RWPE1 (cell line): ENCODE data around the gene STOML1.

Experiments
- CTCF ChIA-PET: fragments of 350-600 bp; sonication (Branson Sonifier 250); formaldehyde crosslinking; extraction: SDS; loops from one replicate; lab custom pipeline; 2021; lab: Yijun Ruan, JAX
- POLR2A ChIA-PET: fragments of 400-600 bp; formaldehyde crosslinking; extraction: SDS; loops from one replicate; lab custom pipeline; 2020; ENCODE audit warnings: antibody characterized with exemption; ENCODE audit not compliant: low non-redundant PET; lab: Yijun Ruan, JAX
- DNase-seq: peaks from one replicate; pipeline ENCODE4 v3.0.0; 2012; ENCODE audit warnings: low spot score
- H3K27ac ChIP-seq: fragments of 450-650 bp; 2 replicates; pipeline ENCODE4 v1.5.1; 2017
- TF ChIP-seq, protein P1 (sequence below): fragments of 450-650 bp; conservative IDR thresholded peaks from 2 replicates; pipeline ENCODE4 v1.5.1; 2017; ENCODE audit warnings: low read depth, mild to moderate bottlenecking

STOML1 gene

GRCh38 chr15:73937296-73937695 is 54.8 kb downstream of the STOML1 start:
- TF ChIP-seq, protein P1, sequence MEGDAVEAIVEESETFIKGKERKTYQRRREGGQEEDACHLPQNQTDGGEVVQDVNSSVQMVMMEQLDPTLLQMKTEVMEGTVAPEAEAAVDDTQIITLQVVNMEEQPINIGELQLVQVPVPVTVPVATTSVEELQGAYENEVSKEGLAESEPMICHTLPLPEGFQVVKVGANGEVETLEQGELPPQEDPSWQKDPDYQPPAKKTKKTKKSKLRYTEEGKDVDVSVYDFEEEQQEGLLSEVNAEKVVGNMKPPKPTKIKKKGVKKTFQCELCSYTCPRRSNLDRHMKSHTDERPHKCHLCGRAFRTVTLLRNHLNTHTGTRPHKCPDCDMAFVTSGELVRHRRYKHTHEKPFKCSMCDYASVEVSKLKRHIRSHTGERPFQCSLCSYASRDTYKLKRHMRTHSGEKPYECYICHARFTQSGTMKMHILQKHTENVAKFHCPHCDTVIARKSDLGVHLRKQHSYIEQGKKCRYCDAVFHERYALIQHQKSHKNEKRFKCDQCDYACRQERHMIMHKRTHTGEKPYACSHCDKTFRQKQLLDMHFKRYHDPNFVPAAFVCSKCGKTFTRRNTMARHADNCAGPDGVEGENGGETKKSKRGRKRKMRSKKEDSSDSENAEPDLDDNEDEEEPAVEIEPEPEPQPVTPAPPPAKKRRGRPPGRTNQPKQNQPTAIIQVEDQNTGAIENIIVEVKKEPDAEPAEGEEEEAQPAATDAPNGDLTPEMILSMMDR: no peak
- CTCF ChIA-PET: interaction anchor here (1.0 to 1.7 kb wide), 2 partner anchors 36 to 63 kb away, joined by 3 read pairs; no protein-coding TSS in a partner anchor
- POLR2A ChIA-PET: no interaction called here
- no peak for DNase-seq
- no peak overlapping the region for H3K27ac ChIP-seq

DNA sequence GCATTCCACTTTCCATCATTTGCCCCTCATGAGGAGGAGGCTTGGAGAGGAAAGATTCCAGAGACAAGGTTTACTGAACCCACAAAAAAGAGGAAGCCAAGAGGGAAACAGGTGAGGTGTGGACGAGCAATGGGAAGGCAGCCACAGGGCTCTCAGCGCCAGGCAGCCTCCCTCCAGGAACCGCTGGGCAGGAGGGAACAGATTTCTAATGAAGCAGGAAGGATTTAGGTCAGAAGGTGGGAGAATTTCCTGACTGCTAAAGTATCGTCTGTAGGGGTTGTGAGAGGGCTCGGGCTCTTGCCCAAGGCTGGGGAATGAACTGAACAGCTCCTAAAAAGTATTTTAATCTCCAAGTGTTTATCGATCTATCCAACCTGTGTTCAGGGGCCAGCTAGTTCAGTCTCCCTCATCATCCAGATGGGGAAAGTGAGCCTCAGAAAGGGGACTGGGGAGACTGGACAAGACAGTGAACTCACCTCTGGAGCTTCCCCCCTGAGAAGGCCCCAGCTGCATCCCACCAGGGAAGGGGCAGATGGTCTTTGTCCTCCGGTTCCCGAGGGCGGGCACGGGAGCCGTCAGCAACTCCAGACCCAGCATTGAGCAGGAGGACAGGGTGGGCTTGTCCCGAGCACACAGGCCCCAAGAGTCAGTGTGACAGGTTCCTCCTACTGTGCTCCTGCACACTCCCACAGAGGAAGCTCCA is 55.4 kb downstream of the STOML1 start:
- H3K27ac ChIP-seq: peak overlapping the region; percentile 53
- TF ChIP-seq, protein P1: no peak; the same call in 1 of the 2 replicates
- ChIA-PET CTCF (interaction anchor here (0.6 to 1.7 kb wide), 5 partner anchors 9 to 63 kb away, joined by 3 to 8 read pairs (median 3); no protein-coding TSS in a partner anchor), POLR2A (no interaction called here)
- no peak for DNase-seq

GRCh38 chr15:73936181-73936580 is 55.9 kb downstream of the STOML1 start:
- POLR2A ChIA-PET: interaction anchor here (0.6 kb wide), 2 partner anchors 9 to 918 kb away, joined by 3 to 7 read pairs; no protein-coding TSS in a partner anchor

GRCh38 chr15:73935547-73935946 is 56.5 kb downstream of the STOML1 start:
- TF ChIP-seq, protein P1: no peak
- CTCF ChIA-PET: interaction anchor here (0.5 to 1.7 kb wide), 3 partner anchors 8 to 265 kb away, joined by 3 to 8 read pairs (median 4); no protein-coding TSS in a partner anchor
- peak; percentile 47 for DNase-seq
- POLR2A ChIA-PET: interaction anchor here (0.6 kb wide), 2 partner anchors 8 to 919 kb away, joined by 3 to 7 read pairs; no protein-coding TSS in a partner anchor
- H3K27ac ChIP-seq: peak overlapping the region; percentile 53

More at GRCh38 chr15:73936181-73936580, 55.9 kb downstream of the STOML1 start:
- CTCF ChIA-PET: interaction anchor here (0.9 to 1.7 kb wide), 3 partner anchors 9 to 37 kb away, joined by 3 to 8 read pairs (median 3); no protein-coding TSS in a partner anchor
- H3K27ac ChIP-seq: peak overlapping the region; percentile 53
- peak; percentile 81 for DNase-seq
- TF ChIP-seq, protein P1: peak; percentile 38

DNA sequence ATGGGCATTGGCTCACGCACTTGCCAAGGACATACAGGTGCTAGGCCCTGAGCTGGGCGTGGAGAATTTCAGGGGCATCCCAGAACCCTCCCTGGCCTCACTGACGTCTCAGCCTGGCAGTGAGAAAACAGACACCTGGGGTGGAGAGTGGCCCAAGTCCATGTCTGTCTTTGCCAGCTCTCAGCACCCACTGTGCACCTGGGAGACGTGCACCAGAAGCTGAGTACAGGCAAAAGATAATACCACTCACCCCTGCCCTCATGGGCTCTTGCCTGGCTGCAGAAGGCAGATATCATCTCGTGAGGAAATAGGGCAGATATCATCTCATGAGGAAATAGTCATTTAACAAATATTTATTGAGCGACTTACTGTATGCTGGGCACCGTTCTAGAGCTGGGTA is 57.8 kb downstream of the STOML1 start:
- ChIA-PET POLR2A (no interaction called here), CTCF (interaction anchor here (0.5 to 0.7 kb wide), 2 partner anchors 112 to 297 kb away, joined by 3 read pairs; no protein-coding TSS in a partner anchor)
- TF ChIP-seq, protein P1: no peak
- H3K27ac ChIP-seq: no peak overlapping the region
- DNase-seq: no peak

GRCh38 chr15:73932381-73933191 is 59.5 kb downstream of the STOML1 start:
- CTCF ChIA-PET: no interaction called here
- TF ChIP-seq, protein P1: no peak
- DNase-seq: no peak
- H3K27ac ChIP-seq: no peak overlapping the region
- POLR2A ChIA-PET: no interaction called here
